GM19043 (cell line): ENCODE data around the gene METRNL.
"Not testable (repeated sequence)": the region's sequence is repeated elsewhere in the genome, so short reads cannot be mapped to it uniquely, and the experiment has no call there.

Experiments used
- ATAC-seq: cut with Tn5 transposase; IDR thresholded peaks from one replicate; pipeline ENCODE4 v1.9.1; 2021; ENCODE audit warnings: low read depth; ENCODE audit not compliant: unreplicated experiment

METRNL gene

GRCh38 chr17:83079352-83079747 lies at the start of gene METRNL:
Gene METRNL, plus strand, starts transcription at chr17:83079609. Its CDS starts 207 bp downstream, at chr17:83079816.
- ATAC-seq = no peak

GRCh38 chr17:83030432-83030831 lies 49.0 kb upstream of the METRNL start:
- ATAC-seq = no peak

GRCh38 chr17:83031321-83031945 lies 48.0 kb upstream of the METRNL start:
- no peak for ATAC-seq

GRCh38 chr17:83031946-83032451 lies 47.4 kb upstream of the METRNL start:
- not testable (repeated sequence) for ATAC-seq

GRCh38 chr17:83032781-83033180 lies 46.6 kb upstream of the METRNL start:
- ATAC-seq = no peak

GRCh38 chr17:83034525-83034924 lies 44.9 kb upstream of the METRNL start:
- no peak for ATAC-seq

- ATAC-seq = no peak
Observed at GRCh38 chr17:83035722-83036121, 43.7 kb upstream of the METRNL start.

GRCh38 chr17:83036193-83036592 lies 43.2 kb upstream of the METRNL start:
- ATAC-seq = no peak

- no peak for ATAC-seq
Observed at GRCh38 chr17:83036666-83037065, 42.7 kb upstream of the METRNL start.

- ATAC-seq = no peak
Observed at GRCh38 chr17:83037084-83037873, 42.1 kb upstream of the METRNL start.

- no peak for ATAC-seq
Observed at GRCh38 chr17:83037874-83038165, 41.6 kb upstream of the METRNL start.

GRCh38 chr17:83038983-83039382 lies 40.4 kb upstream of the METRNL start:
- not testable (repeated sequence) for ATAC-seq

GRCh38 chr17:83041305-83041704 lies 38.1 kb upstream of the METRNL start:
- no peak for ATAC-seq

- ATAC-seq = no peak
Observed at GRCh38 chr17:83042522-83043158, 36.8 kb upstream of the METRNL start.

GRCh38 chr17:83044479-83044878 lies 34.9 kb upstream of the METRNL start:
- ATAC-seq = not testable (repeated sequence)

GRCh38 chr17:83046448-83047181 lies 32.8 kb upstream of the METRNL start:
- ATAC-seq = no peak

- ATAC-seq = no peak
Observed at GRCh38 chr17:83047182-83047478, 32.3 kb upstream of the METRNL start.

- not testable (repeated sequence) for ATAC-seq
Observed at GRCh38 chr17:83047818-83048475, 31.5 kb upstream of the METRNL start.

- ATAC-seq = no peak
Observed at GRCh38 chr17:83050651-83051395, 28.6 kb upstream of the METRNL start.
